GM18909 (cell line): ENCODE results near the gene TMOD3.
"Not testable (repeated sequence)": the region's sequence is repeated elsewhere in the genome, so short reads cannot be mapped to it uniquely, and the experiment has no call there.

ENCODE experiments used
- ATAC-seq: cut with Tn5 transposase; IDR thresholded peaks from one replicate; pipeline ENCODE4 v1.9.1; 2021; ENCODE audit warnings: mild to moderate bottlenecking; ENCODE audit not compliant: unreplicated experiment, poor library complexity

Gene TMOD3

GRCh38 chr15:51829376-51830275, at the start of gene TMOD3:
TSS of gene TMOD3 (plus strand) at chr15:51829653. CDS start at chr15:51862885, 33,232 bp downstream.
- peak; percentile 91 for ATAC-seq

GRCh38 chr15:51780636-51781035, 48.8 kb upstream of the TMOD3 start:
- no peak for ATAC-seq

- ATAC-seq = no peak
Observed at GRCh38 chr15:51781506-51781905, 47.9 kb upstream of the TMOD3 start.

- ATAC-seq = no peak
Observed at GRCh38 chr15:51782357-51782896, 47.0 kb upstream of the TMOD3 start.

- ATAC-seq = no peak
Observed at GRCh38 chr15:51783967-51784366, 45.5 kb upstream of the TMOD3 start.

GRCh38 chr15:51787130-51787529, 42.3 kb upstream of the TMOD3 start:
- ATAC-seq = not testable (repeated sequence)

GRCh38 chr15:51792474-51792873, 37.0 kb upstream of the TMOD3 start:
- ATAC-seq = not testable (repeated sequence)

GRCh38 chr15:51793521-51794305, 35.7 kb upstream of the TMOD3 start:
- no peak for ATAC-seq

- ATAC-seq = no peak
Observed at GRCh38 chr15:51796847-51797401, 32.5 kb upstream of the TMOD3 start.

GRCh38 chr15:51798281-51798680, 31.2 kb upstream of the TMOD3 start:
- ATAC-seq = no peak

GRCh38 chr15:51799282-51800252, 29.9 kb upstream of the TMOD3 start:
- ATAC-seq = no peak

- ATAC-seq = no peak
Observed at GRCh38 chr15:51801391-51801835, 28.0 kb upstream of the TMOD3 start.

GRCh38 chr15:51802593-51802992, 26.9 kb upstream of the TMOD3 start:
- no peak for ATAC-seq

GRCh38 chr15:51803965-51804364, 25.5 kb upstream of the TMOD3 start:
- ATAC-seq = no peak

- ATAC-seq = no peak
Observed at GRCh38 chr15:51806123-51806522, 23.3 kb upstream of the TMOD3 start.

- no peak for ATAC-seq
Observed at GRCh38 chr15:51809457-51809856, 20.0 kb upstream of the TMOD3 start.

GRCh38 chr15:51812598-51812997, 16.9 kb upstream of the TMOD3 start:
- ATAC-seq = no peak

GRCh38 chr15:51814606-51815005, 14.8 kb upstream of the TMOD3 start:
- no peak for ATAC-seq

GRCh38 chr15:51816611-51817010, 12.8 kb upstream of the TMOD3 start:
- no peak for ATAC-seq
